Neuronal stem cell (in vitro differentiated cells): ENCODE data around the gene LMTK2.

Source experiments
- DNase-seq: peaks from one replicate; pipeline ENCODE4 v3.0.0-alpha.2; 2013; ENCODE audit warnings: low spot score
- H2AFZ ChIP-seq: one replicate; pipeline ENCODE4 v1.6.1; 2013; ENCODE audit warnings: mild to moderate bottlenecking, low read length, inconsistent platforms
- H2AK5ac ChIP-seq: 2 replicates; pipeline ENCODE4 v1.6.1; 2013; ENCODE audit warnings: low read depth, mild to moderate bottlenecking, inconsistent platforms, low read length, moderate library complexity, mixed read lengths
- H2BK120ac ChIP-seq: 2 replicates; pipeline ENCODE4 v1.6.1; 2013; ENCODE audit warnings: low read depth, mild to moderate bottlenecking, inconsistent platforms, low read length, moderate library complexity, mixed read lengths
- H2BK12ac ChIP-seq: one replicate; pipeline ENCODE4 v1.6.1; 2013; ENCODE audit warnings: low read length, inconsistent platforms
- H2BK15ac ChIP-seq: 2 replicates; pipeline ENCODE4 v1.6.1; 2013; ENCODE audit warnings: mild to moderate bottlenecking, low read length, inconsistent platforms, mixed read lengths
- H2BK5ac ChIP-seq: one replicate; pipeline ENCODE4 v1.6.1; 2013; ENCODE audit warnings: inconsistent platforms, mild to moderate bottlenecking, low read length, moderate library complexity
- H3K14ac ChIP-seq: one replicate; pipeline ENCODE4 v1.6.1; 2013; ENCODE audit warnings: low read length, inconsistent platforms
- H3K18ac ChIP-seq: 2 replicates; pipeline ENCODE4 v1.6.1; 2013; ENCODE audit warnings: low read length, inconsistent platforms
- H3K23ac ChIP-seq: 2 replicates; pipeline ENCODE4 v1.6.1; 2013; ENCODE audit warnings: low read depth, mild to moderate bottlenecking, mixed read lengths, low read length, inconsistent platforms; ENCODE audit not compliant: poor library complexity
- H3K27ac ChIP-seq: replicated peaks from 3 replicates; pipeline ENCODE4 v1.5.1; 2013; ENCODE audit warnings: low read length, inconsistent platforms
- H3K27me3 ChIP-seq, 3 experiments: 2 replicates each; pipeline ENCODE4 v1.6.1; 2013; ENCODE audit warnings: low read length in 3 of 3, mild to moderate bottlenecking in 2 of 3, inconsistent platforms in 1 of 3, low read depth in 1 of 3, mixed read lengths in 1 of 3, moderate library complexity in 1 of 3; ENCODE audit not compliant: control insufficient read depth in 3 of 3, insufficient read depth in 3 of 3
- H3K36me3 ChIP-seq, 2 donors: replicated peaks in 1 of 2; 2 replicates each; pipeline ENCODE4 v1.6.1; 2013; ENCODE audit warnings: low read length in 2 of 2; ENCODE audit not compliant: control insufficient read depth in 2 of 2, insufficient read depth in 2 of 2
- H3K4ac ChIP-seq: 2 replicates; pipeline ENCODE4 v1.6.1; 2013; ENCODE audit warnings: inconsistent platforms, mild to moderate bottlenecking, low read length, moderate library complexity
- H3K4me1 ChIP-seq, 2 donors: 1 replicate in 1 of 2; 2 replicates in 1 of 2; pipeline ENCODE4 v1.6.1; 2013; ENCODE audit warnings: low read length in 2 of 2, low read depth in 1 of 2; ENCODE audit not compliant: control insufficient read depth in 2 of 2, insufficient read depth in 1 of 2
- H3K4me2 ChIP-seq: one replicate; pipeline ENCODE4 v1.6.1; 2013; ENCODE audit warnings: mild to moderate bottlenecking, low read length, inconsistent platforms; ENCODE audit not compliant: insufficient read depth, poor library complexity, severe bottlenecking
- H3K4me3 ChIP-seq, 2 donors: 2 replicates each; pipeline ENCODE4 v1.5.1; 2013; ENCODE audit warnings: low read length in 2 of 2, mild to moderate bottlenecking in 2 of 2, inconsistent platforms in 1 of 2, moderate library complexity in 1 of 2
- H3K79me1 ChIP-seq: one replicate; pipeline ENCODE4 v1.6.1; 2013; ENCODE audit warnings: low read depth, mild to moderate bottlenecking, inconsistent platforms, low read length, moderate library complexity
- H3K9ac ChIP-seq: one replicate; pipeline ENCODE4 v1.6.1; 2013; ENCODE audit warnings: mild to moderate bottlenecking, low read depth, low read length, inconsistent platforms; ENCODE audit not compliant: poor library complexity
- H3K9me3 ChIP-seq, 2 donors: replicated peaks in 1 of 2; 2 replicates each; pipeline versions ENCODE3 to v1.6.1; 2013; ENCODE audit warnings: low read length in 2 of 2, mild to moderate bottlenecking in 2 of 2, inconsistent platforms in 1 of 2, low read depth in 1 of 2, mixed read lengths in 1 of 2, moderate library complexity in 1 of 2; ENCODE audit not compliant: control insufficient read depth in 2 of 2, insufficient read depth in 1 of 2
- H4K8ac ChIP-seq: one replicate; pipeline ENCODE4 v1.6.1; 2013; ENCODE audit warnings: low read depth, mild to moderate bottlenecking, inconsistent platforms, low read length, moderate library complexity
- H4K91ac ChIP-seq: one replicate; pipeline ENCODE4 v1.6.1; 2013; ENCODE audit warnings: low read length, low read depth, mild to moderate bottlenecking, inconsistent platforms; ENCODE audit not compliant: poor library complexity
- WGBS, 2 donors: extraction: QIAGEN DNeasy Blood & Tissue Kit; methylation state at CpG; one replicate each; pipeline ENCODE4 v1.1.7; 2013; ENCODE audit warnings: missing lambda C conversion rate in 2 of 2, mixed read lengths in 1 of 2; ENCODE audit not compliant: insufficient read length in 2 of 2, insufficient replicate concordance in 1 of 2; ENCODE audit errors: extremely low coverage in 2 of 2; 5-methylcytosine and 5-hydroxymethylcytosine counted together

The LMTK2 gene

DNA sequence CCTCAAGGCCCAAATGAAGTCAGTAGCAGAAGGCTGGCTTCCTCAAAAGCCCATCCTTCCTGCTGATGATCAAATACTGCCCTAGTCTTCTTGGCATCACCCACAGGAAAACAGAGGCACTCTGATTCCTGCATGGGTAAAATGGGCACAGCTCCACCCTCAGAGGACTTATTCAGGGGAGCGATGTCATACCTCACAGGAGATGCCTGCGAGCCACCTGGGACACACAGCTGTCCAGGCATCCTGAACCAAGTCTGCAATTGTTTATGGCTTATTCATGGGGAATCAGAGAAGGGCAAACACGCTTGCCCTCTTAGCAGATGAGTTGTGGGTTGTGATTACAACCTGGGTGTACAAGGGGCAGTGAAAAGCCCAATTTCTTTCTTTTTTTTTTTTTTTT, 22.0 kb upstream of the LMTK2 start:
- Histone ChIP-seq H4K91ac (no peak overlapping the region), H3K18ac (no peak overlapping the region), H3K27me3 (no peaks in the 10 kb centered on the region), H3K4me2 (no peak overlapping the region), H3K4me1 (peaks cover 0 to 3% of the 10 kb centered on the region in 2 donors), H4K8ac (no peak overlapping the region), H2AK5ac (no peak overlapping the region), H3K9ac (no peak overlapping the region), H2AFZ (no peak overlapping the region), H3K36me3 (no peaks in the 10 kb centered on the region), H2BK12ac (no peak overlapping the region), H3K23ac (no peak overlapping the region), H2BK15ac (no peak overlapping the region), H3K14ac (no peak overlapping the region), H3K27ac (no peak overlapping the region), H3K79me1 (no peaks in the 10 kb centered on the region), H3K4ac (no peak overlapping the region), H2BK5ac (no peak overlapping the region), H3K9me3 (no peaks in the 10 kb centered on the region), H3K4me3 (no peak overlapping the region), H2BK120ac (no peak overlapping the region)
- DNase-seq = no peak
- no CpG with 5 or more reads among the region's 3 CpGs for WGBS, 2 donors

DNA sequence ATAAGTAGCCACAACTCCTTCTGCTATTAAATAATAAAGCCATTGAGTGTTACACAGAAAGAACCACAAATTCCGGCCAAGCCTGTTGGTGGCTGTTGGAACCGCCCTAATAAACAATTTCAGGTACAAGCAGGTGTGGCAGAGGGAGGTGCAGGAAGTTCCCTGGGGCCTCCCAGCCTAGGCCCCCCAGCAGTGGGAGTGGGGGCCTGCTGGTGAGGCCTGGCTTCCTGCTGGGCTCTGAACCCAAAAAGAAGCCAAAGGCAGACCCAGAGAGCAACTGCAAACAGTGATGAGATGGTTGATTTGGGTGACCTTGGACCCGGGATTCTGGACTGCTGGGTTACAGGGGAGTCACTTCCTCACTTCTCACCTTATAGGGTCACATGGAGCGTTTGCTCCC, 21.0 kb upstream of the LMTK2 start:
- Histone ChIP-seq H4K91ac (no peak overlapping the region), H3K18ac (no peak overlapping the region), H3K4me2 (no peak overlapping the region), H2BK15ac (no peak overlapping the region), H3K27me3 (no peaks in the 10 kb centered on the region), H2BK12ac (no peak overlapping the region), H3K4me3 (no peak overlapping the region), H3K27ac (no peak overlapping the region), H3K23ac (no peak overlapping the region), H3K79me1 (no peaks in the 10 kb centered on the region), H3K36me3 (no peaks in the 10 kb centered on the region), H2AFZ (peak overlapping the region; percentile 22), H2BK5ac (no peak overlapping the region), H4K8ac (no peak overlapping the region), H3K9me3 (no peaks in the 10 kb centered on the region), H2AK5ac (no peak overlapping the region), H2BK120ac (no peak overlapping the region), H3K9ac (no peak overlapping the region), H3K4ac (no peak overlapping the region), H3K14ac (no peak overlapping the region), H3K4me1 (peaks cover 0 to 1% of the 10 kb centered on the region in 2 donors)
- no peak for DNase-seq
- WGBS, 2 donors = no CpG with 5 or more reads among the region's 4 CpGs

DNA sequence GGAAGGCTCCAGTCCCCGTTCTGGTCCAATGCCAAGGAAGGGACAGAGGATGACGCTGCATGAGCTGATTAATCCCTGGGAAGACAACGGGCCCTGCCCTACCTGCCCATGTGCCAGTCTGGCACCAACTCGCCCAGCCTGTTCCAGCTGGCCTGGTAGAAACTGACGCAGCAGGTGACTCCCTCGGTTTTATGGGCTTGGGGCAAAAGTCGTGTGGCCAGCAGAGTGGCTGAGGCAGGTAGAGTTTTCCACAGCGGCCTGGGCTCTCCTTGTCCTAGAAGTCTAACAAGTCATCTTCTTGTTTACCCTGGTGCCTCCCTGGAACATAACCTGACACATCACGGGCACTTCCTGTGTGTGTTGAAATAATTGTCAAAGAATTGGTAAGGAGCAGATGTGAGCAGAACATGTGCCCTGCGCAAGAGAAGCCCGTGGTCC, 20.4 kb upstream of the LMTK2 start:
- Histone ChIP-seq H4K8ac (no peak overlapping the region), H2BK5ac (no peak overlapping the region), H3K18ac (no peak overlapping the region), H2BK15ac (no peak overlapping the region), H3K4me1 (peaks cover 0 to 1% of the 10 kb centered on the region in 2 donors), H2BK12ac (no peak overlapping the region), H3K79me1 (no peaks in the 10 kb centered on the region), H4K91ac (no peak overlapping the region), H3K36me3 (no peaks in the 10 kb centered on the region), H3K9ac (no peak overlapping the region), H2AFZ (peak overlapping the region; percentile 22), H2AK5ac (no peak overlapping the region), H3K27ac (no peak overlapping the region), H3K14ac (no peak overlapping the region), H3K23ac (no peak overlapping the region), H3K9me3 (no peaks in the 10 kb centered on the region), H2BK120ac (no peak overlapping the region), H3K4me2 (no peak overlapping the region), H3K27me3 (no peaks in the 10 kb centered on the region), H3K4me3 (no peak overlapping the region), H3K4ac (no peak overlapping the region)
- no CpG with 5 or more reads among the region's 11 CpGs for WGBS, 2 donors
- no peak for DNase-seq

- Histone ChIP-seq H3K4me1 (peaks cover 0 to 1% of the 10 kb centered on the region in 2 donors), H3K9me3 (no peaks in the 10 kb centered on the region), H3K27ac (no peak overlapping the region), H3K27me3 (no peaks in the 10 kb centered on the region), H2AFZ (no peak overlapping the region), H4K91ac (no peak overlapping the region), H3K18ac (no peak overlapping the region), H4K8ac (no peak overlapping the region), H3K4me2 (no peak overlapping the region), H3K23ac (no peak overlapping the region), H3K4ac (no peak overlapping the region), H3K79me1 (no peaks in the 10 kb centered on the region), H3K9ac (no peak overlapping the region), H2BK120ac (no peak overlapping the region), H3K36me3 (no peaks in the 10 kb centered on the region), H3K4me3 (no peak overlapping the region), H2BK5ac (no peak overlapping the region), H2BK12ac (no peak overlapping the region), H3K14ac (no peak overlapping the region), H2BK15ac (no peak overlapping the region), H2AK5ac (no peak overlapping the region)
- no peak for DNase-seq
- WGBS, 2 donors = no CpG with 5 or more reads among the region's 3 CpGs
Observed at GRCh38 chr7:98088109-98088508, 18.6 kb upstream of the LMTK2 start.
